ENCODE measurements around the gene MYH14.
"Not testable (repeated sequence)": the region's sequence is repeated elsewhere in the genome, so short reads cannot be mapped to it uniquely, and the experiment has no call there.

DNA sequence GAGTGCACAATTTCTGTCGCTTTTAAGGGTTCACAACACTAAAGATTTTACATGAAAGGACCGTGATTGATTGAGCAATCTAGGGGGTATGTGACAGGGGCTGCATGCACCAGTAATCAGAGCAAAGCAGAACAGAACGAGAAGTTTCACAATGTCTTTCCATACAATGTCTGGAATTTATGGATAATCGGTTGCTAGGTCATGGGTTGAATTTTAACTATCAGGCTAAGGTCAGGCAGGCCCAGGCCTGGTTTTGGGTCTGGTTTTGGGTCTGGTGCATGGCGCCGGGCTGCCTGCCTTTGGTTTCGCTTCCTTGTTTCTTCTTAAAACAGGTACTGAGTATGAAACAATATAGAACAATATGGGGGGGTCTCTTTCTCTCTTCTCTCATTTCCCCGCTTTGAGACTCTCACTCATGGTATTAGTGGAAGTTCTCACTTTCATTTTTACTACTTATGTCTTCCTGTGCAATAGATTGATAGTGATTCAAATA, 143.7 kb downstream of the MYH14 start:
- TF ChIP-seq RFX5 (IDR thresholded peaks at IDR 0.05; ENCODE audit: low read depth, low read length); RAD51 (IDR thresholded peaks at IDR 0.05; ENCODE audit: borderline replicate concordance); ZNF709 (CRISPR knock-in tag; IDR thresholded peaks at IDR 0.05); ZFP82 (CRISPR knock-in tag; IDR thresholded peaks at IDR 0.05; ENCODE audit: borderline replicate concordance); REXO4 (CRISPR knock-in tag; IDR thresholded peaks at IDR 0.05; ENCODE audit: borderline replicate concordance); NONO (IDR thresholded peaks at IDR 0.05); NONO (CRISPR knock-in tag; conservative IDR thresholded peaks at IDR 0.05); ARID2 (CRISPR knock-in tag; IDR thresholded peaks at IDR 0.05; ENCODE audit: borderline replicate concordance); TAF1 (CRISPR knock-in tag; IDR thresholded peaks at IDR 0.05); NR1H2 (CRISPR knock-in tag; IDR thresholded peaks at IDR 0.05; ENCODE audit: borderline replicate concordance, low read depth): not testable (repeated sequence)
- TF ChIP-seq, protein P1, sequence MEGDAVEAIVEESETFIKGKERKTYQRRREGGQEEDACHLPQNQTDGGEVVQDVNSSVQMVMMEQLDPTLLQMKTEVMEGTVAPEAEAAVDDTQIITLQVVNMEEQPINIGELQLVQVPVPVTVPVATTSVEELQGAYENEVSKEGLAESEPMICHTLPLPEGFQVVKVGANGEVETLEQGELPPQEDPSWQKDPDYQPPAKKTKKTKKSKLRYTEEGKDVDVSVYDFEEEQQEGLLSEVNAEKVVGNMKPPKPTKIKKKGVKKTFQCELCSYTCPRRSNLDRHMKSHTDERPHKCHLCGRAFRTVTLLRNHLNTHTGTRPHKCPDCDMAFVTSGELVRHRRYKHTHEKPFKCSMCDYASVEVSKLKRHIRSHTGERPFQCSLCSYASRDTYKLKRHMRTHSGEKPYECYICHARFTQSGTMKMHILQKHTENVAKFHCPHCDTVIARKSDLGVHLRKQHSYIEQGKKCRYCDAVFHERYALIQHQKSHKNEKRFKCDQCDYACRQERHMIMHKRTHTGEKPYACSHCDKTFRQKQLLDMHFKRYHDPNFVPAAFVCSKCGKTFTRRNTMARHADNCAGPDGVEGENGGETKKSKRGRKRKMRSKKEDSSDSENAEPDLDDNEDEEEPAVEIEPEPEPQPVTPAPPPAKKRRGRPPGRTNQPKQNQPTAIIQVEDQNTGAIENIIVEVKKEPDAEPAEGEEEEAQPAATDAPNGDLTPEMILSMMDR (CRISPR knock-in tag; IDR thresholded peaks at IDR 0.05) = not testable (repeated sequence)
- TF ChIP-seq, protein P2, sequence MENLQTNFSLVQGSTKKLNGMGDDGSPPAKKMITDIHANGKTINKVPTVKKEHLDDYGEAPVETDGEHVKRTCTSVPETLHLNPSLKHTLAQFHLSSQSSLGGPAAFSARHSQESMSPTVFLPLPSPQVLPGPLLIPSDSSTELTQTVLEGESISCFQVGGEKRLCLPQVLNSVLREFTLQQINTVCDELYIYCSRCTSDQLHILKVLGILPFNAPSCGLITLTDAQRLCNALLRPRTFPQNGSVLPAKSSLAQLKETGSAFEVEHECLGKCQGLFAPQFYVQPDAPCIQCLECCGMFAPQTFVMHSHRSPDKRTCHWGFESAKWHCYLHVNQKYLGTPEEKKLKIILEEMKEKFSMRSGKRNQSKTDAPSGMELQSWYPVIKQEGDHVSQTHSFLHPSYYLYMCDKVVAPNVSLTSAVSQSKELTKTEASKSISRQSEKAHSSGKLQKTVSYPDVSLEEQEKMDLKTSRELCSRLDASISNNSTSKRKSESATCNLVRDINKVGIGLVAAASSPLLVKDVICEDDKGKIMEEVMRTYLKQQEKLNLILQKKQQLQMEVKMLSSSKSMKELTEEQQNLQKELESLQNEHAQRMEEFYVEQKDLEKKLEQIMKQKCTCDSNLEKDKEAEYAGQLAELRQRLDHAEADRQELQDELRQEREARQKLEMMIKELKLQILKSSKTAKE (CRISPR knock-in tag; IDR thresholded peaks at IDR 0.05; ENCODE audit: borderline replicate concordance) = not testable (repeated sequence)
